ENCODE results near the gene CASP8AP2. TPM values are rescaled to one million over a fixed set of nuclear protein-coding genes. Genes with fewer than 3 reads are reported as not detected.

The CASP8AP2 gene
- total and polyA plus RNA-seq, 9 of the 15 experiments (the other 6 are each of a cell fraction or from before 2014, with no cell fraction given), result 10.6 to 30.0 (median 19.1) TPM

DNA sequence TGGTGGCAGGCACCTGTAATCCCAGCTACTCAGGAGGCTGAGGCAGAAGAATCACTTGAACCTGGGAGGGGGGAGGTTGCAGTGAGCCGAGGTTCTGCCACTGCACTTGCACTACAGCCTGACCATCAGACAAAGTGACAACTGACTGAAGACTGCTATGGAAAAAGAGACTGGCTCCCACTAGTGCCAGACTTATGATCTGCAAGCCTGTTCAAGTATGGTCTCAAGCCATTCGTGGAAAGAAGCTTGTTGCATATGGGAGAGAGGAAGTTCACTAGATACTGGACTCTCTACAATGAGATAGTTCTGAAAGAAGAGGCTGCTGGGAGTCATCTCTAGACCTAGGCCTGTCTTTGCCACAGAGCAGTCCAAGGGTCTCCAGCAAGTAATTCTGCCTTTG lies 36.8 kb upstream of the CASP8AP2 start (continued):
- TF ChIP-seq CREM (IDR thresholded peaks at IDR 0.05; ENCODE audit: low read depth), result no peak
- no peak for TF ChIP-seq RBM34 (IDR thresholded peaks at IDR 0.05; ENCODE audit: borderline replicate concordance, insufficient read depth, low read length)
- no peak for TF ChIP-seq ARNT (IDR thresholded peaks at IDR 0.05)
- no peak for TF ChIP-seq ETV6 (IDR thresholded peaks at IDR 0.05; ENCODE audit: borderline replicate concordance in 1 of 2, low read depth in 2 of 2, low read length in 1 of 2)
- TF ChIP-seq ETV6 (CRISPR knock-in tag; IDR thresholded peaks at IDR 0.05; ENCODE audit: borderline replicate concordance), result no peak
- TF ChIP-seq, protein P1, sequence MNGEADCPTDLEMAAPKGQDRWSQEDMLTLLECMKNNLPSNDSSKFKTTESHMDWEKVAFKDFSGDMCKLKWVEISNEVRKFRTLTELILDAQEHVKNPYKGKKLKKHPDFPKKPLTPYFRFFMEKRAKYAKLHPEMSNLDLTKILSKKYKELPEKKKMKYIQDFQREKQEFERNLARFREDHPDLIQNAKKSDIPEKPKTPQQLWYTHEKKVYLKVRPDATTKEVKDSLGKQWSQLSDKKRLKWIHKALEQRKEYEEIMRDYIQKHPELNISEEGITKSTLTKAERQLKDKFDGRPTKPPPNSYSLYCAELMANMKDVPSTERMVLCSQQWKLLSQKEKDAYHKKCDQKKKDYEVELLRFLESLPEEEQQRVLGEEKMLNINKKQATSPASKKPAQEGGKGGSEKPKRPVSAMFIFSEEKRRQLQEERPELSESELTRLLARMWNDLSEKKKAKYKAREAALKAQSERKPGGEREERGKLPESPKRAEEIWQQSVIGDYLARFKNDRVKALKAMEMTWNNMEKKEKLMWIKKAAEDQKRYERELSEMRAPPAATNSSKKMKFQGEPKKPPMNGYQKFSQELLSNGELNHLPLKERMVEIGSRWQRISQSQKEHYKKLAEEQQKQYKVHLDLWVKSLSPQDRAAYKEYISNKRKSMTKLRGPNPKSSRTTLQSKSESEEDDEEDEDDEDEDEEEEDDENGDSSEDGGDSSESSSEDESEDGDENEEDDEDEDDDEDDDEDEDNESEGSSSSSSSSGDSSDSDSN (IDR thresholded peaks at IDR 0.05; ENCODE audit: borderline replicate concordance in 1 of 2, low read depth in 2 of 2, low read length in 2 of 2), result no peak

GRCh38 chr6:89793586-89793985 lies 36.1 kb upstream of the CASP8AP2 start:
- in situ Hi-C loops (cut with MboI), result no loop called here
- Histone ChIP-seq H3K79me2 (ENCODE audit: control insufficient read depth, insufficient read depth, low read length) (peaks cover 25% of the 10 kb centered on the region), H3K9me3 (replicated peaks; ENCODE audit: control insufficient read depth, insufficient read depth, low read depth, low read length) (no peaks in the 10 kb centered on the region), H3K9ac (ENCODE audit: insufficient read depth in 1 of 2, low read depth in 2 of 2, low read length in 2 of 2) (no peak overlapping the region), H3K4me3 (no peak overlapping the region), H2AFZ (ENCODE audit: low read depth, low read length) (no peak overlapping the region), H3K4me1 (replicated peaks in 1 of 2; ENCODE audit: control insufficient read depth in 2 of 2, insufficient read depth in 2 of 2, low read length in 2 of 2) (peaks cover 0 to 3% of the 10 kb centered on the region in 2 experiments; a peak in 1 of 5 replicates), H3K4me2 (ENCODE audit: insufficient read depth, low read length) (no peak overlapping the region), H3K27me3 (ENCODE audit: control insufficient read depth in 2 of 2, insufficient read depth in 2 of 2, low read length in 2 of 2) (no peaks in the 10 kb centered on the region), H3K27ac (ENCODE audit: extremely low read depth, low read depth, low read length) (no peak overlapping the region), H3K9me1 (ENCODE audit: control insufficient read depth, insufficient read depth, low read length) (no peaks in the 10 kb centered on the region), H4K20me1 (replicated peaks; ENCODE audit: control insufficient read depth, insufficient read depth, low read length) (no peaks in the 10 kb centered on the region), H3K36me3 (ENCODE audit: control insufficient read depth, insufficient read depth, low read length) (peaks cover 78% of the 10 kb centered on the region)
- CTCF ChIA-PET (ENCODE audit: low intra/inter-chr PET ratio), result no interaction called here
- WGBS (ENCODE audit: insufficient coverage, low coverage, missing lambda C conversion rate), result 97% methylated on average over 3 of the region's 3 CpGs
- DNase-seq (ENCODE audit: extremely low read depth in 1 of 4, low spot score in 3 of 4) (no peak), ATAC-seq (no peak), FAIRE-seq (no peak)
- intact Hi-C loops (cut with micrococcal nuclease), result no loop called here
- POLR2A ChIA-PET, result interaction anchor here (1.5 to 2.6 kb wide), 3 partner anchors 9 to 26 kb away, joined by 3 to 8 read pairs (median 5); partner anchors contain the start of gene MDN1
- no TSS peak for BruUV-seq (replicated peaks)
- TF ChIP-seq, protein P2, sequence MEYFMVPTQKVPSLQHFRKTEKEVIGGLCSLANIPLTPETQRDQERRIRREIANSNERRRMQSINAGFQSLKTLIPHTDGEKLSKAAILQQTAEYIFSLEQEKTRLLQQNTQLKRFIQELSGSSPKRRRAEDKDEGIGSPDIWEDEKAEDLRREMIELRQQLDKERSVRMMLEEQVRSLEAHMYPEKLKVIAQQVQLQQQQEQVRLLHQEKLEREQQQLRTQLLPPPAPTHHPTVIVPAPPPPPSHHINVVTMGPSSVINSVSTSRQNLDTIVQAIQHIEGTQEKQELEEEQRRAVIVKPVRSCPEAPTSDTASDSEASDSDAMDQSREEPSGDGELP (CRISPR knock-in tag; IDR thresholded peaks at IDR 0.05; ENCODE audit: borderline replicate concordance), result 0 out of 2 replicates have a peak, but pooled peaks have one; percentile 13
- TF ChIP-seq ZZZ3 (IDR thresholded peaks at IDR 0.05) (no peak), PPARD (CRISPR knock-in tag; IDR thresholded peaks at IDR 0.05) (no peak), CREM (IDR thresholded peaks at IDR 0.05; ENCODE audit: low read depth) (no peak), ID3 (CRISPR knock-in tag; IDR thresholded peaks at IDR 0.05) (no peak), ID3 (tag; IDR thresholded peaks at IDR 0.05) (no peak), RNF219 (CRISPR knock-in tag; IDR thresholded peaks at IDR 0.05) (no peak)

Measured in K562 (cell line).